Osteocyte (in vitro differentiated cells): ENCODE results near the gene RB1. TPM values are rescaled to one million over a fixed set of nuclear protein-coding genes. Genes with fewer than 3 reads are reported as not detected.
"Not testable (repeated sequence)": the region's sequence is repeated elsewhere in the genome, so short reads cannot be mapped to it uniquely, and the experiment has no call there.

ENCODE experiments used
- DNase-seq: peaks from one replicate; pipeline ENCODE4 v3.0.0; 2021; ENCODE audit warnings: mixed read lengths; ENCODE audit not compliant: unreplicated experiment; ENCODE audit errors: extremely low spot score
- H3K27ac Mint-ChIP-seq: one replicate; pipeline ENCODE4 v1.8.0; 2021; ENCODE audit warnings: mild to moderate bottlenecking, mixed read lengths; ENCODE audit not compliant: unreplicated experiment
- H3K27me3 Mint-ChIP-seq: one replicate; pipeline ENCODE4 v1.8.0; 2021; ENCODE audit warnings: mixed read lengths; ENCODE audit not compliant: unreplicated experiment
- H3K36me3 Mint-ChIP-seq: one replicate; pipeline ENCODE4 v1.8.0; 2021; ENCODE audit warnings: mixed read lengths; ENCODE audit not compliant: unreplicated experiment
- H3K4me1 Mint-ChIP-seq: one replicate; pipeline ENCODE4 v1.8.0; 2021; ENCODE audit warnings: mixed read lengths; ENCODE audit not compliant: unreplicated experiment
- H3K4me3 Mint-ChIP-seq: one replicate; pipeline ENCODE4 v1.8.0; 2021; ENCODE audit warnings: mild to moderate bottlenecking, moderate library complexity, mixed read lengths; ENCODE audit not compliant: unreplicated experiment
- H3K9me3 Mint-ChIP-seq: one replicate; pipeline ENCODE4 v1.8.0; 2021; ENCODE audit warnings: mixed read lengths; ENCODE audit not compliant: unreplicated experiment
- total RNA-seq: library from RNA; stranded (reverse); gene quantifications from 2 replicates; pipeline ENCODE4 v1.2.1, GENCODE V29; 2021
- TF ChIP-seq, protein P1 (sequence below): fragments of 200-600 bp; sonication (generic); IDR thresholded peaks from 2 replicates; pipeline ENCODE4 v1.5.0; 2021; ENCODE audit warnings: antibody characterized with exemption, mild to moderate bottlenecking, moderate library complexity

Gene RB1
- total RNA-seq, 1 donor from 2014 or later: 42.3 TPM

DNA sequence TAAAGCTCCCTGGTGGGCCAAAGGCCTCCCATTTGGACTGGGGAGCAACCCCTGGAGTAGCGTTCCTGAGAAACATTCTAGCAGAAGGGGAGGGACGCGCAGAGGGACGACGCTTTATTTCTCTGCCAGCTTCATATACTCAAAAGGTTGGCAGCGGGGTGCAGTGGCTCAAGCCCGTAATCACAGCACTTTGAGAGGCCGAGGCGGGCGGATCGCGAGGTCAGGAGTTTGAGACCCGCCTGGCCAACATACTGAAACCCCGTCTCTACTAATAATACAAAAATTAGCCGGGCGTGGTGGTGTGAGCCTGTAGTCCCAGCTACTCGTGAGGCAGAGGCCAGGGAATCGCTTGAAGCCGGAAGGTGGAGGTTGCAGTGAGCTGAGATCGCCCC lies 16.8 kb downstream of the RB1 start:
- Mint-ChIP-seq H3K9me3 (peaks cover 10% of the 10 kb centered on the region), H3K36me3 (peaks cover 37% of the 10 kb centered on the region), H3K4me1 (no peaks in the 10 kb centered on the region), H3K4me3 (no peak overlapping the region), H3K27me3 (no peaks in the 10 kb centered on the region), H3K27ac (no peak overlapping the region)
- TF ChIP-seq, protein P1, sequence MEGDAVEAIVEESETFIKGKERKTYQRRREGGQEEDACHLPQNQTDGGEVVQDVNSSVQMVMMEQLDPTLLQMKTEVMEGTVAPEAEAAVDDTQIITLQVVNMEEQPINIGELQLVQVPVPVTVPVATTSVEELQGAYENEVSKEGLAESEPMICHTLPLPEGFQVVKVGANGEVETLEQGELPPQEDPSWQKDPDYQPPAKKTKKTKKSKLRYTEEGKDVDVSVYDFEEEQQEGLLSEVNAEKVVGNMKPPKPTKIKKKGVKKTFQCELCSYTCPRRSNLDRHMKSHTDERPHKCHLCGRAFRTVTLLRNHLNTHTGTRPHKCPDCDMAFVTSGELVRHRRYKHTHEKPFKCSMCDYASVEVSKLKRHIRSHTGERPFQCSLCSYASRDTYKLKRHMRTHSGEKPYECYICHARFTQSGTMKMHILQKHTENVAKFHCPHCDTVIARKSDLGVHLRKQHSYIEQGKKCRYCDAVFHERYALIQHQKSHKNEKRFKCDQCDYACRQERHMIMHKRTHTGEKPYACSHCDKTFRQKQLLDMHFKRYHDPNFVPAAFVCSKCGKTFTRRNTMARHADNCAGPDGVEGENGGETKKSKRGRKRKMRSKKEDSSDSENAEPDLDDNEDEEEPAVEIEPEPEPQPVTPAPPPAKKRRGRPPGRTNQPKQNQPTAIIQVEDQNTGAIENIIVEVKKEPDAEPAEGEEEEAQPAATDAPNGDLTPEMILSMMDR: no peak
- no peak for DNase-seq

DNA sequence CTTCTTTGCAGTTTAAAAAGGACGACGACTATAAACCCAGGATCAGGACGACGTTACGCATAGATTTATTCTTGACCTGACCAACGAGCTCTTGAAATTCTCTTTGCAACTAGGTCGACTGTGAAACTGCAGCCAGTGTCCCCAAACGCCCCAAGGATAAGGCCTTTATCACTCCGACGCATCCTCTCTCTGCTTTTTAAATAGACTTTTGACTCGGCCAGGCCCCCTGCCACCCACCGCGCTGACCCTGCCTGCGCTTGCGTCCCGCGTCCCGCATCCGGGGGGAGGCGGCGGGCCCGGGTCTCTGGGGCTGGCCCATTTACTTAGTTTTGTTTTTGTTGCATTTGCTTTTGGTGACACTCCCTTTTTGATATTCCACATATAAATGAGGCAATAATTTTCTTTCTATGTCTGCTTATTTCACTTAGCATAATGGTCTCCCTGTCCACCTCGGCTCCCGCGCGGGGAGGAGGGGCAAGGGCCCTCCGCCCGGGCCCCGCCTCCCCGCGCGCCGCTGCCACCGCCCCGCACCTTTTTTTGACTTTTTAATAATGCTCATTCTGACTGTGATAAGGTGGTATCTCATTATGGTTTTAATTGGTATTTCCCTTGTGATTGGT lies 17.4 kb downstream of the RB1 start:
- Mint-ChIP-seq H3K36me3 (peaks cover 37% of the 10 kb centered on the region), H3K4me1 (no peaks in the 10 kb centered on the region), H3K9me3 (peaks cover 10% of the 10 kb centered on the region), H3K27me3 (no peaks in the 10 kb centered on the region), H3K4me3 (no peak overlapping the region), H3K27ac (no peak overlapping the region)
- TF ChIP-seq, protein P1: no peak
- DNase-seq: no peak

DNA sequence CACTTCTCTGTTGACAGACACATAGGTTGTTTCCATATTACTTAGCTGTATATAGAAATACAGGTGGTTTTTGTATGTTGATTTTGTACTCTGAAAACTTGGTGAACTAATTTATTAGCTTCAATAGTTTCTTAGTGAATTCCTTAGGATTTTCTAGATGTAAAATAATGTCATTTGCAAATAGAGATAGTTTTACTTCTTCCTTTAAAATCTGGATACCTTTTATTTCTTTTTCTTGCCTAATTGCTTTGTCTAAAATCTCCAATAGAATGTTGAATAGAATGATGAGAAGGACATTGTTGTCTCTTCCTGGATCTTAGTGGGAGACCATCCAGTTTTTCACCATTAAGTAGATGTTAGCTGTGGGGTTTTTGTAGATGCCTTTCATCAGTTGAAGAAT lies 18.7 kb downstream of the RB1 start:
- DNase-seq: no peak
- Mint-ChIP-seq H3K9me3 (peaks cover 10% of the 10 kb centered on the region), H3K27ac (no peak overlapping the region), H3K27me3 (no peaks in the 10 kb centered on the region), H3K4me3 (no peak overlapping the region), H3K36me3 (peaks cover 37% of the 10 kb centered on the region), H3K4me1 (no peaks in the 10 kb centered on the region)
- TF ChIP-seq, protein P1: no peak

DNA sequence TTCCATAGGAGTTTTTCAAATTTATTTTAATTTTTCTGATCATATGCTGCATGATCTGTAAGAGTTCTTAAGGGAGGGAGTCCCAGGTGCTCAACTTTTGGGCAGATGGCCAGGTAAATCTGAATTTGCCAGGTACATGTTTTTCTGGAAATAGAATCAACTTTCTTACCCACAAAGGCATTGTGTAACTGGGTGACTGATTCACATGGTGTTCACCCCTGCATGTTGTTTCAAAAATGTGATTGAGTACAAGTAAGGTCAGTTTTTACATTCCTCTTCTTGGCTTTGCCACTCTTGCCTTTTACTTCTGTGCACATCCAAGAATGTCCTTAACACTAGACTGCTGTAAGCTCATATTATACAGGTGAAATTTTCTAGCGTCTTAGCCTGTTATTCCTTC lies 30.4 kb downstream of the RB1 start:
- H3K36me3 Mint-ChIP-seq: peaks cover 24% of the 10 kb centered on the region
- H3K27ac Mint-ChIP-seq: no peak overlapping the region
- no peak overlapping the region for H3K4me3 Mint-ChIP-seq
- no peak for DNase-seq
- no peaks in the 10 kb centered on the region for H3K27me3 Mint-ChIP-seq
- TF ChIP-seq, protein P1: no peak
- peaks cover 16% of the 10 kb centered on the region for H3K9me3 Mint-ChIP-seq
- H3K4me1 Mint-ChIP-seq: peaks cover 2% of the 10 kb centered on the region

DNA sequence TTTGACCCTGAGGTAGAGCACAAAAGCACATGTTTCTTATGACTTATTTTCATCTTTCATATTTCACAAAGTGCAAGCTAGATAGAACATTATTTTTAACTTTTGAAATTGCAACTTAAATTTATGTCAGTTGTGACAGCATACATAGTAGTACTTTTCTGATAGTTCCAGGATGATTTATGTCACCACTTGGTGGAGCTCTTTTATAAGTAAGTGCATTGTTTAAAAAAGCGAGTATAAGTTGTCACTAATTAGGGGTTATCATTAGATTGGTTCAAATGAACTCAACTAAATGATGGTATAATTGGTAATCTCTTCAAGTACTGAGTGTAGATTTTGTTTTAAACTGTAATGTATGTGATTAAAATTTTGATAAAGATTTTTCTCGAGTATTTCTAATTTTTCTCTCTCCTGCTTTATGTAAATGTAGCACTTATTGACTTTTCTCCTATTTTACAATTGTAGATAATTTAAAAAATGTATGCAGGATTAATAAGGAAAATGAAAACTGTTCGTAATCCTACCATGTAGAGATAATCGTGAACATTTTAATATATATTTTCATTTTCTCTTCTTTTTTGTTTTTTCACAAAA lies 31.1 kb downstream of the RB1 start:
- Mint-ChIP-seq H3K36me3 (peaks cover 28% of the 10 kb centered on the region), H3K27me3 (no peaks in the 10 kb centered on the region), H3K4me3 (no peak overlapping the region), H3K4me1 (peaks cover 2% of the 10 kb centered on the region), H3K27ac (no peak overlapping the region), H3K9me3 (peaks cover 16% of the 10 kb centered on the region)
- no peak for DNase-seq
- TF ChIP-seq, protein P1: peak; percentile 83

DNA sequence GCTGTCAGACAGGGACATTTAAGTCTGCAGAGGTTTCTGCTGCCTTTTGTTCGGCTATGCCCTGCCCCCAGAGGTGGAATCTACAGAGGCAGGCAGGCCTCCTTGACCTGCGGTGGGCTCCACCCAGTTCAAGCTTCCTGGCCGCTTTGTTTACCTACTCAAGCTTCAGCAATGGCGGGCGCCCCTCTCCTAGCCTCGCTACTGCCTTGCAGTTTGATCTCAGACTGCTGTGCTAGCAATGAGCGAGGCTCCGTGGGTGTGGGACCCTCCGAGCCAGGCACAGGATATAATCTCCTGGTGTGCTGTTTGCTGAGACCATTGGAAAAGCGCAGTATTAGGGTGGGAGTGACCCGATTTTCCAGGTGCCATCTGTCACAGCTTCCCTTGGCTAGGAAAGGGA lies 35.6 kb downstream of the RB1 start:
- H3K36me3 Mint-ChIP-seq: peaks cover 27% of the 10 kb centered on the region
- H3K9me3 Mint-ChIP-seq, H3K27ac Mint-ChIP-seq, H3K27me3 Mint-ChIP-seq, H3K4me1 Mint-ChIP-seq, H3K4me3 Mint-ChIP-seq, DNase-seq: not testable (repeated sequence)
